AG04449 (cell line): ENCODE data around the gene S100B.

Experiments used
- CTCF ChIA-PET: fragments of 350-600 bp; formaldehyde crosslinking; extraction: SDS; loops from one replicate; lab custom pipeline; 2021; ENCODE audit warnings: antibody characterized with exemption; lab: Yijun Ruan, JAX
- POLR2A ChIA-PET: fragments of 400-600, 350-600 bp; formaldehyde crosslinking; extraction: SDS; loops from one replicate; lab custom pipeline; 2020; ENCODE audit warnings: antibody characterized with exemption, inconsistent platforms; lab: Yijun Ruan, JAX
- DNase-seq: peaks from one replicate; pipeline ENCODE4 v3.0.0-alpha.2; 2010; ENCODE audit warnings: low read depth, low spot score
- H3K4me3 ChIP-seq: 2 replicates; pipeline ENCODE4 v1.5.1; 2011; ENCODE audit warnings: low read depth, mild to moderate bottlenecking, control low read depth, low read length
- CTCF ChIP-seq: IDR thresholded peaks from one replicate; pipeline ENCODE4 v1.5.1; 2011; ENCODE audit warnings: mild to moderate bottlenecking, moderate library complexity, low read length, control low read depth, inconsistent platforms; ENCODE audit not compliant: insufficient read depth; ENCODE audit errors: missing control alignments

Gene S100B

GRCh38 chr21:46610018-46610701, 5.3 kb upstream of the S100B start:
- TF ChIP-seq CTCF: no peak
- no peak for DNase-seq
- CTCF ChIA-PET: interaction anchor here (1.2 kb wide), 1 partner anchor 25 kb away, joined by 3 read pairs; the partner anchor contains the start of gene PRMT2
- no peak overlapping the region for H3K4me3 ChIP-seq
- POLR2A ChIA-PET: no interaction called here

DNA sequence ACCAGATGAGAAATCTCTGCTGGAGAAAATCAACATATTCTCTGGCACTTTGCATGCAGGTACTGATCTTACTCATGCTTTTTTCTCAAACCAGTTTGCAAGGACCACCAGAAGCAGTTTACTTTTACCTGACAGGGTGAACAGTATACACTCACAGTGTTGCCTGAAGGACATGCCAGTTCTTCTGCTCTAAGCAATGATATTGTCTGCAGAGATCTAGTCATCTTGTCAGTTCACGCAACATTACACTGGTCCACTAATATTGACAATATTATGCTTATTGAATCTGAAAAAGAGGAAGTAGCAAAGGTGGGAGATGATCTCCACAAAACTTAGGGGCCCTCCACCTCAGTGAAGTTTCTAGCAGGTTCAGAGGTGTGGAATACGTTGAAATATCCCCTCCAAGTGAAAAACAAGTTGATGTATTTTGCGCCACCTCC, 3.8 kb upstream of the S100B start:
- POLR2A ChIA-PET: no interaction called here
- H3K4me3 ChIP-seq: no peak overlapping the region
- CTCF ChIA-PET: interaction anchor here (1.2 kb wide), 1 partner anchor 26 kb away, joined by 3 read pairs; the partner anchor contains the start of gene PRMT2
- no peak for DNase-seq
- no peak for TF ChIP-seq CTCF

GRCh38 chr21:46607636-46608035, 2.8 kb upstream of the S100B start:
- TF ChIP-seq CTCF: no peak
- H3K4me3 ChIP-seq: no peak overlapping the region
- DNase-seq: no peak
- ChIA-PET CTCF (interaction anchor here (1.0 kb wide), 1 partner anchor 21 kb away, joined by 4 read pairs; no protein-coding TSS in a partner anchor), POLR2A (no interaction called here)

DNA sequence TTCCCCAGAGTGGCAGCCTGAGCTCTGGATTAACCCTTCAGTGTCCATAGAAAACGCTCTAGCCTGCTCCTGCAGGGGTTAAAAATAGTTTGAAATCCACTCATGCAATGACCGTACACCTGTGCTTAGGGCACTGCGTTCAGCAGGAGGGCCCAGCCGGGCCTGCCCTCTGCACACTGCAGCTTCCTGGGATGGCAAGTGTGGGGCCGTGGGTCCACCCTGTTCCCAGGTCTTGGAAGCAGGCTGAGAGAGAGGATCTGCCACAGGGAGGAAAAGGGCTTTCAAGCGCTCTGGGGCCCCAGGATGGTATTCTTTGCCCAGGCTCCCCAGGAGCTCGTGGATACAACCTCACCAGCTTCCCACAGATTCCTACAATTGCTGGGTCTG, 1.5 kb upstream of the S100B start:
- POLR2A ChIA-PET: no interaction called here
- CTCF ChIA-PET: interaction anchor here (1.3 kb wide), 1 partner anchor 12 kb away, joined by 3 read pairs; no protein-coding TSS in a partner anchor
- DNase-seq: no peak
- TF ChIP-seq CTCF: no peak
- H3K4me3 ChIP-seq: no peak overlapping the region

GRCh38 chr21:46605767-46606426, 1.0 kb upstream of the S100B start:
- DNase-seq: no peak
- ChIA-PET CTCF (interaction anchor here (1.3 kb wide), 1 partner anchor 12 kb away, joined by 3 read pairs; no protein-coding TSS in a partner anchor), POLR2A (no interaction called here)
- TF ChIP-seq CTCF: no peak
- H3K4me3 ChIP-seq: no peak overlapping the region

- H3K4me3 ChIP-seq: no peak overlapping the region
- TF ChIP-seq CTCF: no peak
- CTCF ChIA-PET: no interaction called here
- DNase-seq: no peak
- POLR2A ChIA-PET: no interaction called here
These were observed 430 bp downstream of the S100B start for GRCh38 chr21:46604329-46604974.
